A549 (cell line): ENCODE data around the gene PKDREJ. TPM values are rescaled to one million over a fixed set of nuclear protein-coding genes. Genes with fewer than 3 reads are reported as not detected.

ENCODE experiments used
- ATAC-seq, 2 experiments: fragments of 200-7000 bp in 1 of 2; fragments of >200 bp in 1 of 2; cut with Nextera tagmentation in 1 of 2; cut with Tn5 transposase in 1 of 2; 3 replicates each; pipeline versions ENCODE4 v1.8.0 to v1.9.1; 2018 to 2020; ENCODE audit warnings: mild to moderate bottlenecking in 1 of 2, moderate library complexity in 1 of 2
- CTCF ChIA-PET: fragments of 300-600 bp; sonication (Branson Sonifier 250); formaldehyde crosslinking; extraction: SDS; loops from one replicate; lab custom pipeline; 2021; ENCODE audit warnings: antibody characterized with exemption, inconsistent platforms; lab: Yijun Ruan, JAX
- POLR2A ChIA-PET: fragments of 350-600 bp; formaldehyde crosslinking; extraction: SDS; loops from one replicate; lab custom pipeline; 2021; ENCODE audit warnings: antibody characterized with exemption, inconsistent platforms; lab: Yijun Ruan, JAX
- DNase-seq, 2 experiments: peaks; one replicate each; pipeline versions ENCODE4 v3.0.0 to v3.0.0-alpha.2; 2011 to 2016; ENCODE audit warnings: low read depth in 1 of 2, low spot score in 1 of 2
- FAIRE-seq: peaks from 2 replicates; lab custom pipeline; 2011; peaks lifted over from hg19 to GRCh38; lab: Jason Lieb, UNC
- H3K27ac ChIP-seq, 2 experiments: fragments of >200 bp; sonication (Bioruptor Twin); formaldehyde crosslinking; 3 replicates each; pipeline ENCODE4 v1.5.1; 2016 to 2017
- H3K4me1 ChIP-seq: fragments of >200 bp; sonication (Bioruptor Twin); formaldehyde crosslinking; 3 replicates; pipeline ENCODE4 v1.6.1; 2016
- H3K4me2 ChIP-seq: fragments of >200 bp; sonication (Bioruptor Twin); formaldehyde crosslinking; 3 replicates; pipeline ENCODE4 v1.6.1; 2016
- H3K4me3 ChIP-seq: fragments of >200 bp; sonication (Bioruptor Twin); formaldehyde crosslinking; 3 replicates; pipeline ENCODE4 v1.5.1; 2016
- H3K9me3 ChIP-seq: fragments of >200 bp; sonication (Bioruptor Twin); formaldehyde crosslinking; 3 replicates; pipeline ENCODE4 v1.6.1; 2016
- EHF ChIP-seq: fragments of 250-450 bp; sonication (Bioruptor Pico); IDR thresholded peaks from 2 replicates; pipeline ENCODE4 v1.5.0; 2020; ENCODE audit warnings: mild to moderate bottlenecking
- EHMT2 ChIP-seq: fragments of 200-600 bp; sonication (generic); IDR thresholded peaks from 2 replicates; pipeline ENCODE4 v1.6.1; 2016; ENCODE audit warnings: antibody characterized with exemption, low read depth, mild to moderate bottlenecking, moderate library complexity
- ELK1 ChIP-seq: fragments of 150-350 bp; IDR thresholded peaks from 2 replicates; pipeline ENCODE4 v1.6.1; 2014; ENCODE audit warnings: low read depth, mild to moderate bottlenecking, low read length
- EP300 ChIP-seq, 2 experiments: fragments of >200 bp; sonication (Bioruptor Twin); formaldehyde crosslinking; IDR thresholded peaks; 2 replicates in 1 of 2; 3 replicates in 1 of 2; pipeline ENCODE4 v1.6.1; 2016 to 2017
- FOSL2 ChIP-seq, 2 experiments: fragments of 450-650 bp in 1 of 2; fragments of >200 bp in 1 of 2; sonication (Bioruptor Twin) in 1 of 2; formaldehyde crosslinking; IDR thresholded peaks; 2 replicates each; pipeline versions ENCODE4 v1.5.0 to v1.6.1; 2016 to 2020; ENCODE audit warnings: mild to moderate bottlenecking in 1 of 2, moderate library complexity in 1 of 2
- HES2 ChIP-seq: fragments of >200 bp; sonication (Bioruptor Twin); formaldehyde crosslinking; IDR thresholded peaks from 2 replicates; pipeline ENCODE4 v1.6.1; 2016
- HEYL ChIP-seq: fragments of 250-450 bp; sonication (Bioruptor Pico); IDR thresholded peaks from 2 replicates; pipeline ENCODE4 v1.8.0; 2021; ENCODE audit warnings: mild to moderate bottlenecking, moderate library complexity
- HMGXB4 ChIP-seq: fragments of 250-450 bp; sonication (Bioruptor Pico); IDR thresholded peaks from 2 replicates; pipeline ENCODE4 v1.5.0; 2021; ENCODE audit warnings: mild to moderate bottlenecking, moderate library complexity, borderline replicate concordance
- HOXB13 ChIP-seq: fragments of 250-450 bp; sonication (Bioruptor Pico); IDR thresholded peaks from 2 replicates; pipeline ENCODE4 v1.5.0; 2020; ENCODE audit warnings: low read depth, mild to moderate bottlenecking, moderate library complexity
- MAZ ChIP-seq: fragments of 150-350 bp; IDR thresholded peaks from 2 replicates; pipeline ENCODE4 v1.6.1; 2014; ENCODE audit warnings: antibody characterized with exemption, low read depth, low read length, borderline replicate concordance
- NPAS2 ChIP-seq: fragments of 250-450 bp; sonication (Bioruptor Pico); IDR thresholded peaks from 2 replicates; pipeline ENCODE4 v1.8.0; 2022; ENCODE audit warnings: mild to moderate bottlenecking, moderate library complexity, borderline replicate concordance
- POLR2AphosphoS2 ChIP-seq: conservative IDR thresholded peaks from 2 replicates; pipeline ENCODE4 v1.6.1; 2012; ENCODE audit warnings: low read length, improper control_type of control experiment, inconsistent platforms
- RAD21 ChIP-seq, 2 experiments: fragments of >200 bp in 1 of 2; sonication (Bioruptor Twin) in 1 of 2; formaldehyde crosslinking in 1 of 2; IDR thresholded peaks in 1 of 2; conservative IDR thresholded peaks in 1 of 2; 2 replicates in 1 of 2; 3 replicates in 1 of 2; pipeline ENCODE4 v1.6.1; 2012 to 2018; ENCODE audit warnings: inconsistent platforms in 1 of 2
- REST ChIP-seq: fragments of 200-600 bp; sonication (generic); IDR thresholded peaks from 2 replicates; pipeline ENCODE4 v1.6.1; 2016; ENCODE audit warnings: antibody characterized with exemption, mild to moderate bottlenecking, moderate library complexity
- RFX5 ChIP-seq: fragments of 450-650 bp; IDR thresholded peaks from 2 replicates; pipeline ENCODE4 v1.7.1; 2014; ENCODE audit warnings: antibody characterized with exemption, mild to moderate bottlenecking, moderate library complexity
- RNF2 ChIP-seq: fragments of 200-600 bp; sonication (generic); IDR thresholded peaks from 2 replicates; pipeline ENCODE4 v1.6.1; 2016; ENCODE audit warnings: low read depth, mild to moderate bottlenecking, antibody characterized with exemption, moderate library complexity, borderline replicate concordance
- SMC3 ChIP-seq: fragments of >200 bp; sonication (Bioruptor Twin); formaldehyde crosslinking; IDR thresholded peaks from 3 replicates; pipeline ENCODE4 v1.6.1; 2018; ENCODE audit warnings: inconsistent platforms
- SREBF2 ChIP-seq: fragments of 450-650 bp; IDR thresholded peaks from 2 replicates; pipeline ENCODE4 v1.6.1; 2014; ENCODE audit warnings: mild to moderate bottlenecking, moderate library complexity
- TFCP2L1 ChIP-seq: fragments of 250-450 bp; sonication (Bioruptor Pico); IDR thresholded peaks from 2 replicates; pipeline ENCODE4 v1.5.0; 2021; ENCODE audit warnings: mild to moderate bottlenecking
- TP53 ChIP-seq: fragments of 250-450 bp; sonication (Bioruptor Pico); IDR thresholded peaks from 2 replicates; pipeline ENCODE4 v1.5.0; 2021; ENCODE audit warnings: mild to moderate bottlenecking, moderate library complexity
- ZNF302 ChIP-seq: fragments of 250-450 bp; sonication (Bioruptor Pico); IDR thresholded peaks from 2 replicates; pipeline ENCODE4 v1.9.0; 2021; ENCODE audit warnings: inconsistent platforms, mild to moderate bottlenecking, moderate library complexity
- WGBS: methylation state at CpG from one replicate; pipeline ENCODE4 v1.1.6; 2017; ENCODE audit errors: missing lambda C conversion rate; 5-methylcytosine and 5-hydroxymethylcytosine counted together
- polyA plus RNA-seq, 4 experiments: library from polyadenylated mRNA; depleted of rRNA in 3 of 4; stranded (reverse); fragments of >200 nt; fragmentation: RNase III in 1 of 4; extraction: RNeasy Plus Mini Kit Qiagen cat#74134 plus additional on column Dnase treatment in 1 of 4; gene quantifications; 2 replicates in 3 of 4; 3 replicates in 1 of 4; pipeline ENCODE4 v1.2.3, GENCODE V29; 2011 to 2017

PKDREJ gene
- polyA plus RNA-seq, 2 of the 4 experiments (the other 2 are of a cell fraction): not detected

GRCh38 chr22:46296257-46297150 is 33.4 kb upstream of the PKDREJ start, which contains the start of gene GTSE1 (continued):
- TF ChIP-seq NPAS2 (CRISPR knock-in tag) (no peak), TFCP2L1 (CRISPR knock-in tag) (no peak), RAD21 (conservative IDR thresholded peaks at IDR 0.05 in 1 of 2, IDR thresholded peaks at IDR 0.05 in 1 of 2) (peak; percentile 24 to 34; a peak in 1 of 5 replicates), RFX5 (no peak), REST (no peak), MAZ (no peak), EHF (CRISPR knock-in tag) (no peak), HEYL (CRISPR knock-in tag) (no peak), HMGXB4 (CRISPR knock-in tag) (no peak), EHMT2 (no peak), SREBF2 (no peak)

- peak overlapping the region; percentile 92; the same call in 2 of the 3 replicates for H3K4me3 ChIP-seq
- ATAC-seq: no peak
- FAIRE-seq: no peak
- no peaks in the 10 kb centered on the region for H3K9me3 ChIP-seq
- CTCF ChIA-PET: interaction anchor here (0.8 to 1.7 kb wide), 4 partner anchors 15 to 301 kb away, joined by 3 to 9 read pairs (median 4); no protein-coding TSS in a partner anchor
- TF ChIP-seq HOXB13 (CRISPR knock-in tag): no peak
- TF ChIP-seq, all 56 proteins: peak for 0
- no peak for DNase-seq
- WGBS: 76% methylated on average over 4 of the region's 4 CpGs
- POLR2A ChIA-PET: no interaction called here
- H3K4me2 ChIP-seq: peak overlapping the region; percentile 97
- H3K4me1 ChIP-seq: peaks cover 11% of the 10 kb centered on the region; the same call in 2 of the 3 replicates
- peak overlapping the region; percentile 84 to 95; a peak in 5 of 6 replicates for H3K27ac ChIP-seq
Observed at GRCh38 chr22:46295277-46295971, 32.3 kb upstream of the PKDREJ start.

- no peak for FAIRE-seq
- CTCF ChIA-PET: interaction anchor here (0.7 to 1.7 kb wide), 2 partner anchors 166 to 178 kb away, joined by 4 read pairs; no protein-coding TSS in a partner anchor
Observed at GRCh38 chr22:46294784-46295183, 31.6 kb upstream of the PKDREJ start.

More at GRCh38 chr22:46294784-46295183, 31.6 kb upstream of the PKDREJ start:
- no peak for DNase-seq
- Histone ChIP-seq H3K4me1 (peaks cover 11% of the 10 kb centered on the region; the same call in 2 of the 3 replicates), H3K27ac (no peak overlapping the region), H3K4me3 (no peak overlapping the region), H3K4me2 (no peak overlapping the region), H3K9me3 (no peaks in the 10 kb centered on the region)
- ATAC-seq: no peak
- POLR2A ChIA-PET: no interaction called here
- WGBS: 95% methylated on average over 2 of the region's 2 CpGs
- TF ChIP-seq POLR2AphosphoS2: no peak
- no peak for TF ChIP-seq ZNF302 (CRISPR knock-in tag)
- no peak for TF ChIP-seq SMC3
- no peak for TF ChIP-seq HES2
- no peak for TF ChIP-seq TP53 (CRISPR knock-in tag)
- TF ChIP-seq ELK1: no peak
- TF ChIP-seq SREBF2: no peak
- TF ChIP-seq EP300 (IDR thresholded peaks at IDR 0.05): no peak
- no peak for TF ChIP-seq RNF2
- TF ChIP-seq FOSL2 (IDR thresholded peaks at IDR 0.05): no peak
- no peak for TF ChIP-seq FOSL2 (CRISPR knock-in tag; IDR thresholded peaks at IDR 0.05)
